Measurements from ENCODE around the gene UBQLNL. TPM values are rescaled to one million over a fixed set of nuclear protein-coding genes. Genes with fewer than 3 reads are reported as not detected.

The UBQLNL gene
- total RNA-seq, 1 experiment from 2014 or later: not detected

DNA sequence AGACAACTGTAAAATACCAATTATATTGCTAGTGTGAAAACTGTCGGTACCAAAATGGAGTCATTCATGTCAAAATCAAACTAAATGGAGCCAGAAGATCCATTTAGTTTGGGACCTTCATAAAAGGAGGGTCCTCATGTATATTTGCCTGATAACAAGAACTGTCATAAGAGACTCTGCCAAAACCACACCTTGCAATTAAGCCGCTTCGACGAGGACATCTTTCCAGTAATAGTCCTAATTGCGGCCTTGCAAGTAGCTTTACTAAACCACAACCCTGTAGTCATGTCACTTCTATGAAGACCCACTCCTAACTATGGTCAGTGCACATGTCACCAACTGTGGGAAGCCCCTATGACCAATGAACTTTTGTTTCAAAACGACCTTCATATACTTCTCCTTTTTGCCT is 16.1 kb downstream of the UBQLNL start:
- Histone ChIP-seq H4K91ac (ENCODE audit: insufficient read length, low read depth, low read length) (no peak overlapping the region), H3K27ac (ENCODE audit: insufficient read length, low read depth, low read length) (no peak overlapping the region), H2AK5ac (ENCODE audit: insufficient read length, low read length) (no peak overlapping the region), H4K5ac (ENCODE audit: insufficient read length, low read depth, low read length) (no peak overlapping the region), H2BK20ac (ENCODE audit: low read depth, low read length, poor library complexity, severe bottlenecking) (no peak overlapping the region), H3K27me3 (ENCODE audit: insufficient read depth, low read length) (no peaks in the 10 kb centered on the region), H3K4me2 (ENCODE audit: insufficient read depth, insufficient read length, low read length) (no peak overlapping the region), H3K4ac (ENCODE audit: low read depth, low read length) (no peak overlapping the region), H3T11ph (ENCODE audit: low read length) (no peak overlapping the region), H3K56ac (ENCODE audit: insufficient read length, low read depth, low read length) (no peak overlapping the region), H3K79me1 (ENCODE audit: insufficient read depth, low read depth, low read length, poor library complexity, severe bottlenecking) (no peaks in the 10 kb centered on the region), H2AFZ (ENCODE audit: low read length) (no peak overlapping the region), H3K9ac (ENCODE audit: extremely low read depth, insufficient read length, low read length) (no peak overlapping the region), H3K79me2 (ENCODE audit: insufficient read depth, low read length) (no peaks in the 10 kb centered on the region), H3K9me3 (ENCODE audit: control insufficient read depth, low read depth, low read length) (no peaks in the 10 kb centered on the region), H3K23me2 (ENCODE audit: insufficient read length, low read depth, low read length, poor library complexity, severe bottlenecking) (no peaks in the 10 kb centered on the region), H4K20me1 (ENCODE audit: control insufficient read depth, insufficient read depth, insufficient read length) (no peaks in the 10 kb centered on the region), H3K14ac (ENCODE audit: insufficient read depth, low read length) (no peak overlapping the region), H2BK120ac (ENCODE audit: low read depth, low read length, poor library complexity, severe bottlenecking) (no peak overlapping the region), H3K18ac (ENCODE audit: insufficient read length, low read depth, low read length) (no peak overlapping the region), H2BK5ac (ENCODE audit: insufficient read length, low read length) (no peak overlapping the region), H4K8ac (replicated peaks; ENCODE audit: insufficient read length, low read depth, low read length) (no peak overlapping the region), H3K23ac (ENCODE audit: insufficient read length, low read depth, low read length) (no peak overlapping the region), H2BK12ac (ENCODE audit: insufficient read length, low read depth, low read length) (no peak overlapping the region), H3K4me1 (ENCODE audit: insufficient read depth, low read length) (no peaks in the 10 kb centered on the region), H2BK15ac (ENCODE audit: low read depth, low read length) (no peak overlapping the region)
- no peaks in the 10 kb centered on the region for H3K27me3 Mint-ChIP-seq (ENCODE audit: low read depth)
- no peak for DNase-seq
- H3K36me3 Mint-ChIP-seq (ENCODE audit: insufficient read depth in 1 of 3, low read depth in 3 of 3): no peaks in the 10 kb centered on the region
- TF ChIP-seq, protein P1, sequence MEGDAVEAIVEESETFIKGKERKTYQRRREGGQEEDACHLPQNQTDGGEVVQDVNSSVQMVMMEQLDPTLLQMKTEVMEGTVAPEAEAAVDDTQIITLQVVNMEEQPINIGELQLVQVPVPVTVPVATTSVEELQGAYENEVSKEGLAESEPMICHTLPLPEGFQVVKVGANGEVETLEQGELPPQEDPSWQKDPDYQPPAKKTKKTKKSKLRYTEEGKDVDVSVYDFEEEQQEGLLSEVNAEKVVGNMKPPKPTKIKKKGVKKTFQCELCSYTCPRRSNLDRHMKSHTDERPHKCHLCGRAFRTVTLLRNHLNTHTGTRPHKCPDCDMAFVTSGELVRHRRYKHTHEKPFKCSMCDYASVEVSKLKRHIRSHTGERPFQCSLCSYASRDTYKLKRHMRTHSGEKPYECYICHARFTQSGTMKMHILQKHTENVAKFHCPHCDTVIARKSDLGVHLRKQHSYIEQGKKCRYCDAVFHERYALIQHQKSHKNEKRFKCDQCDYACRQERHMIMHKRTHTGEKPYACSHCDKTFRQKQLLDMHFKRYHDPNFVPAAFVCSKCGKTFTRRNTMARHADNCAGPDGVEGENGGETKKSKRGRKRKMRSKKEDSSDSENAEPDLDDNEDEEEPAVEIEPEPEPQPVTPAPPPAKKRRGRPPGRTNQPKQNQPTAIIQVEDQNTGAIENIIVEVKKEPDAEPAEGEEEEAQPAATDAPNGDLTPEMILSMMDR (conservative IDR thresholded peaks at IDR 0.05): no peak
- no peak overlapping the region for H3K4me3 Mint-ChIP-seq
- H3K9me3 Mint-ChIP-seq: no peaks in the 10 kb centered on the region
- WGBS (ENCODE audit: extremely low coverage, insufficient read length, low lambda C conversion rate): no CpG with 5 or more reads among the region's 6 CpGs
- peaks cover 0 to 5% of the 10 kb centered on the region in 2 experiments; a peak in 2 of 4 replicates for H3K4me1 Mint-ChIP-seq
- H3K27ac Mint-ChIP-seq: no peak overlapping the region
